Skin epidermis (tissue), 12 donors: ENCODE data around the gene CDCA8.
A peak's percentile ranks its signal among the peaks of the same experiment; 100 is the strongest.
"Not testable (repeated sequence)": the region's sequence is repeated elsewhere in the genome, so short reads cannot be mapped to it uniquely, and the experiment has no call there.

Experiments
- H3K27ac ChIP-seq, 21 experiments: fragments of 200-600 bp; sonication (generic) in 11 of 21; one replicate each; pipeline ENCODE4 v1.5.0; 2020; ENCODE audit warnings: mild to moderate bottlenecking in 3 of 21, inconsistent platforms in 2 of 21, moderate library complexity in 2 of 21
- H3K4me3 ChIP-seq, 7 experiments: fragments of 200-600 bp; sonication (generic) in 2 of 7; one replicate each; pipeline ENCODE4 v1.5.0; 2020; ENCODE audit warnings: inconsistent platforms in 2 of 7, mild to moderate bottlenecking in 2 of 7, moderate library complexity in 1 of 7

Gene CDCA8

GRCh38 chr1:37728416-37728815, 36.1 kb downstream of the CDCA8 start:
- Histone ChIP-seq H3K27ac (no peak overlapping the region), H3K4me3 (no peak overlapping the region)

GRCh38 chr1:37730376-37730775, 38.1 kb downstream of the CDCA8 start:
- Histone ChIP-seq H3K4me3 (no peak overlapping the region), H3K27ac (no peak overlapping the region)

GRCh38 chr1:37731312-37732019, 39.1 kb downstream of the CDCA8 start:
- Histone ChIP-seq H3K27ac (no peak overlapping the region), H3K4me3 (no peak overlapping the region)

GRCh38 chr1:37732111-37732780, 39.9 kb downstream of the CDCA8 start:
- Histone ChIP-seq H3K27ac (no peak overlapping the region), H3K4me3 (no peak overlapping the region)

- no peak overlapping the region for H3K27ac ChIP-seq
- H3K4me3 ChIP-seq: no peak overlapping the region
Observed at GRCh38 chr1:37734629-37735591, 42.6 kb downstream of the CDCA8 start.

- H3K27ac ChIP-seq, H3K4me3 ChIP-seq: not testable (repeated sequence)
Observed at GRCh38 chr1:37737975-37738374, 45.7 kb downstream of the CDCA8 start.

- H3K4me3 ChIP-seq, H3K27ac ChIP-seq: not testable (repeated sequence)
Observed at GRCh38 chr1:37738619-37739018, 46.3 kb downstream of the CDCA8 start.

GRCh38 chr1:37739222-37739621, 46.9 kb downstream of the CDCA8 start:
- Histone ChIP-seq H3K27ac (no peak overlapping the region), H3K4me3 (no peak overlapping the region)

GRCh38 chr1:37741130-37741529, 48.8 kb downstream of the CDCA8 start:
- no peak overlapping the region for H3K4me3 ChIP-seq
- no peak overlapping the region for H3K27ac ChIP-seq

- Histone ChIP-seq H3K27ac (no peak overlapping the region), H3K4me3 (no peak overlapping the region)
Observed at GRCh38 chr1:37741662-37742061, 49.3 kb downstream of the CDCA8 start.

GRCh38 chr1:37746806-37747205, 54.5 kb downstream of the CDCA8 start:
- Histone ChIP-seq H3K4me3 (no peak overlapping the region), H3K27ac (no peak overlapping the region)

GRCh38 chr1:37748565-37748964, 56.2 kb downstream of the CDCA8 start:
- Histone ChIP-seq H3K27ac (no peak overlapping the region), H3K4me3 (no peak overlapping the region)

- Histone ChIP-seq H3K4me3 (peak overlapping the region in 3 of 7 experiments; percentile 25 to 42 (median 40)), H3K27ac (no peak overlapping the region)
Observed at GRCh38 chr1:37752213-37752582, 59.9 kb downstream of the CDCA8 start.

- no peak overlapping the region for H3K27ac ChIP-seq
- H3K4me3 ChIP-seq: peak overlapping the region in 5 of 7 experiments; percentile 25 to 42 (median 31)
Observed at GRCh38 chr1:37752583-37753471, 60.5 kb downstream of the CDCA8 start.

- Histone ChIP-seq H3K4me3 (peak overlapping the region in 2 of 7 experiments; percentile 29 to 40), H3K27ac (no peak overlapping the region)
Observed at GRCh38 chr1:37753473-37754321, 61.4 kb downstream of the CDCA8 start.

- H3K4me3 ChIP-seq: no peak overlapping the region
- no peak overlapping the region for H3K27ac ChIP-seq
Observed at GRCh38 chr1:37755290-37755689, 63.0 kb downstream of the CDCA8 start.

- Histone ChIP-seq H3K4me3 (no peak overlapping the region), H3K27ac (no peak overlapping the region)
Observed at GRCh38 chr1:37755951-37756560, 63.7 kb downstream of the CDCA8 start.
